Hepatic stellate cell (primary cell): ENCODE results near the gene DCAF8L1.
"Not testable (repeated sequence)": the region's sequence is repeated elsewhere in the genome, so short reads cannot be mapped to it uniquely, and the experiment has no call there.

Source experiments
- DNase-seq: peaks from one replicate; pipeline ENCODE4 v3.0.0; 2011; ENCODE audit warnings: low spot score

The DCAF8L1 gene

DNA sequence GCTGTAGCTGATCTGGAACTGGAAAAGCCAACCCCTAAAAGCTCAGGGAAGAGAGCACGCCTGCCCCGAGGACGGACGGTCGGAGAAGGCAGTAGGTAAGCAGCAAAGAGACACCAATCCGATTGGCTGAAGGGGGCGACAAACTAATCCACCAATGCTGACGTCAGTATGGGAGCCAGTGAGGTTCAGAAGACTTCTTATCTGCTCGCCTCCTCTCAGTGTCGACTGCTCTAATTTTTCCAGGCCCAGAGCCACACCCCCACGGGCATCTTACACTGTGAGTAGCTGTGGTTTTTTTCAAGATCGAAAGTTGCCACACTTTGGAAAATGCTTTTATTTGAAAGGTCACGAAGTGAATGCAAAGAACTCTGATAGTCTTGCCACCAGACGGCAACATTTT, at the start of gene DCAF8L1:
TSS of gene DCAF8L1 (minus strand) at position 101 of the 400 bp plus-strand sequence. CDS start 115 bp downstream, outside the sequence.
- no peak for DNase-seq

- DNase-seq: no peak
Observed at GRCh38 chrX:28022371-28022770, 41.1 kb upstream of the DCAF8L1 start.

DNA sequence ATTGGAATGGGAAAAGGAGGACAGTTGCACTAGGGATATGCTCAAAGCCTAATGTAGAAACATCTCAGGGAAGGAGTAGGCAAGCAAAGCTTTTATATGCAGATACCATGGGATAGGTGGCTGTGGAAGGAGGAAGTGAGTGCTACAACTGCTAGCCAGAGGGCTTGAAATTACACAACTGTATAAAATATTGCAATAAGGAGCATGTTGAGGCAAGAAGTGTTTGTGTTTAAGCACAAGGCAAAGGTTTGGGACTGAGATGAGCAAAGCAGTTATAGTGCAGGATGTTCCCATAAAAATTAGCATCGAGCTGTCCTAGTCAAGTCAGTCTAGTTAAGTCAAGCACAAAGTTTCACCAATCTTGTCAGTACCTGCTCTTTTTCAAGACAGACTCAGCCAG, 35.6 kb upstream of the DCAF8L1 start:
- no peak for DNase-seq

DNA sequence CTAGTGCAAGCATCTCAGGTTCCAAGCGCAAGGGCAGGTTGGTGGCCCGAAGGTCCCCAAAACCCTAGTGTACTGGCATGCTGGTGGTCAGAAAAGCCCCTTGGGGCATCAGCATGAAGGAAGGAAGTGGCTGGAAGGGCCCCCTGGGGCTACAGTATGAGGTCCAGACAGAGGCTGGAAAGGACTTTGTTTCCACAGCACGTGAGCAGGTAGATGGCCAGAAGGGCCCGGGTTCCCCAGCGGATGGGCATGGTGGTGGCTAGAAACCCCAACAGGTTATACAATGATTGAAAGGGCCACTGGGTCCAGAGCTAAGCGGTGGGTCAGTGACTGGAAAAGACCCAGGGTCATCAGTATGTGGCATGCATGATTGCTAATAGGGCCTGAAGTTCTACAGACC, 34.7 kb upstream of the DCAF8L1 start:
- DNase-seq: no peak

DNA sequence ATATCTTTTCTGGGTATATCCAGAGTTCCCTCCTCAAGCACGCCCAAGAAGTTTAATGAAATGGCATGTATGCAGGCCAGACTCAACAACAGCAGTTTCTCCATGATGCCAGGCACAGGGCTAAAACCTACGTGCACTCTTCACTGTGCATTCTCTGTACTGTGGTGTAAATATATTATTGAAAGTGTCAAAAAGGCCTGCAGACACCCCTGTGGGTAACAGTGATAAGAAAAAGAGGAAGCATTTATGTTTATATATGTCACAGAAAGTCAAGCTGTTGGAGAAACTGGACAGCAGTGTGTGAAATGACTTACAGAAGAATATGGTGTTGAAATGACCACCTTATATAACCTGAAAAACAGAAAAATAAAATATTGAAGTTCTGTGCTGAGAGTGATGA, 29.6 kb upstream of the DCAF8L1 start:
- no peak for DNase-seq

- no peak for DNase-seq
Observed at GRCh38 chrX:27998666-27999065, 17.4 kb upstream of the DCAF8L1 start.

GRCh38 chrX:27997622-27998021, 16.4 kb upstream of the DCAF8L1 start:
- DNase-seq: no peak

DNA sequence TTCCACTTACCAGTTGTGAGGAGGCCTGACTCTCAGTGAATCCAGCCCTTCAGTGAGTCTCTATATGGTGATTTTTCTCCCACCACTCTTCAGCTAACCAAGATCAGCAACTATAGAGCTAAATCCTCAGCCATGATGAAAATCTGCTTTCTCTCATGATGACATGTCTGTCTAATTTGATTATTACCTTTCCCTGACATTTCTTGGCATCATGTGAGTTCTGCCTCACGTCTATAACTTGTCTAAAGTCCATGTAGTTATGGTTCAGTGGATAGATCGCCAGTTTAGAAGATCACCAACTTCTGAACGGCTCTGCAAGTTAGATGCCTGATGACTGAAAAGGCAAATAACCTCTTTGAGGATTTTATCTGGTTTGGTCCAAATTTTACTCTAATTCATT, 14.9 kb upstream of the DCAF8L1 start:
- no peak for DNase-seq

DNA sequence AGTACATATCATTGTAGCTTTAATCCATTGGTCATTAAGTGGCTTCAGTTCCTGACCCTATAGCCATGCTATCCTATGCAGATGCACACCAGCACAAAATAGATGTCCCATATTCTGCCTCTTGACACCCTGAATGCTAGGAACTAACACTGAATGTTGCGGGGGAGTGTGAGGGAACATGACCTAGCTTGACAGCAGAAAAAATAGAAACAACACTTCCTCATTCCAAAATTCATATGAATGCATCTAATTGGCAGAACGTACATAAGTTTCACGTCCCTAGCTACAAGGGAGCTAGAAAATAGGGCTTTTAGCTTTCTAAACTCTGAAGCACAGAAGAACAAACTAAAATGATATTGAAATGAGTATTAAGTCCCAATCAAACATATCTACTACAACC, 14.4 kb upstream of the DCAF8L1 start:
- no peak for DNase-seq

DNA sequence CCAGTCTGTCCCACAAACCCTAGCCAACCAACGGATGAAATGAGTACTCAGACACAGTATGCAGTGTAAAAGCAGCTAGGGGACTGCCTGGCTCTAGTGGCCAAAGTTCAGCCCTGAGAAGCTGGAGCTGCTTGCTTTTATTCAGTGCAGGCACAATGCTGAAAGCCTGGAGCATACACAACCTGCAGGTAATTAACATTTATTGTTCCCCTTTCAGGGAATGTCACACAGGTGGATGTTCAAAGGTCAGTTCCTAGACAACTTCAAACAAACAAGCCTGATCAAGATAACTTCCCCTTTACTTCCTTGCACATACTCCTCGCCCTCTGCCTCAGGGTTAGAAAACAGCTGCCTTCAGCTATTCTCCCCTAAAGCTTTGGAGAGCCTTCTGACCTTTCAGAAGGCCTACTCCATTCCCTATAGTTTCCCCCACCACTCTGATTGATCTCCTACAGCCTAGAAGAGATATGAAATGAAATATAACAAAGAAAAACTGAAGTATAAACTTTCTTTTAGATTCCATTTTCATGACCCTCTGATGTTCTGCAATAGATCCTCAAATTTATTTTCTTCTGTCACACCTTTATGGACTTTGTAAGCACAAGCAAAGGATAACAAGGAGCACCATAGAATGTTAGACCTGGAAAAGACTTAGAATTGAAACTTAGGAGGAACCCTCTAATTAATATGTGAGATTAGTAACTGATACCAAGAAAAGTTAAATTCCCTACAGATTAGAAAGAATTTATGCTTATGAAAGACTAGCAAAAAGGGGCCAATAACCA, 6.8 kb upstream of the DCAF8L1 start:
- DNase-seq: no peak

DNA sequence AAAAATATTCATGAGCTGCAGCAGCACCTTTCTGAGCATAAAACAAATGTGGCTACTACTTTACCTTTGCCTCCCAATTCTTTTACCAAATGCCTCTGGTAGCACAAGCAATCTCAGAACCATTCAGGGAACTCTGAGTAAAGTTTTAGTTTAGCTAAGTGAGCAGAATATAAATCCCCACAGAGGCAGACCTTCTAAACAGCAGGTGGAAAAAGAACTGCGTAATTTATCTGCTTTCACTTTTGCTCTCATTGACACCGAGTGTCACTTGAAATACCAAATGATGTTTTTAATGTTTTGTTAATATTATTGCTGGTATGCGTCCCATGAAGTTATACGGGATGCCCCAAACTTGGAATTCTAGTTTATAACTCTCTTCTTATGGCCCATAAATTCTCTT, 4.3 kb downstream of the DCAF8L1 start:
- not testable (repeated sequence) for DNase-seq

DNA sequence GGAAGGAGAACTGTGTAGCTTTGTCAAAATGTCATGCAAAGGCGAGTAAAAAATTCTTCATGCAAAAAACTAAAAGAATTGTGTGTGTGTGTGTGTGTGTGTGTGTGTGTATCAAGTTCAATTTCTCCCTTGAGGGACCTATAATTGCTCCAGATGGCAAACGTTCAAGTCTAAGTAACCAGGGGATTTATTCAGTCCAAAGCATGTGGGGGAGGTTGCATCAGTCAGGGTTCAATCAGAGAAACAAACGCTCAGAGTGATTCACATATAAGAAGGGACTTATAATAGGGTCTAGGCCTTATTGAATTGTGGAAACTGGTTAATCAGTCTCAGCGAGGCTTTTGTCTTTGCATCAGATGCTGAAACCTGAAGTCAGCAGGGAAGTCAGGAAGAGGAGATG, 5.0 kb downstream of the DCAF8L1 start:
- no peak for DNase-seq

DNA sequence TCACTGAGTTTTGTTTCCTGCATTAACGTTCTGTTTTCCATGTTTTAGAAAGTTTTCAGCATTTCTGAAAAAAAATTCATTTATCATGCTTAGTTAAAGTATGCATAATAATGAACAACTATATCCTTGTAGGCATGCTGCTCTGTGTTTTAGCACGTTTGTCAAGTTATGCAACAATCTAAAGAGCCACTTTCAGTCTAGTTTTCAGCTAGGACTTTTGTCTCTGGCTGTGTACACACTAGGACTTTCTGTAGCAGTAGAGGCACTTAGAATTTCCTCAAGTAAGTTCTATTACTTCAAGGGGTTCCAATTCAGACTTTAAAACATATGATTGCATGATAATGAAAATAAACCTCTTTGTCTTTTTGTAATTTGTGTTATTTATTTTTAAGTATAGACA, 12.4 kb downstream of the DCAF8L1 start:
- DNase-seq: no peak

DNA sequence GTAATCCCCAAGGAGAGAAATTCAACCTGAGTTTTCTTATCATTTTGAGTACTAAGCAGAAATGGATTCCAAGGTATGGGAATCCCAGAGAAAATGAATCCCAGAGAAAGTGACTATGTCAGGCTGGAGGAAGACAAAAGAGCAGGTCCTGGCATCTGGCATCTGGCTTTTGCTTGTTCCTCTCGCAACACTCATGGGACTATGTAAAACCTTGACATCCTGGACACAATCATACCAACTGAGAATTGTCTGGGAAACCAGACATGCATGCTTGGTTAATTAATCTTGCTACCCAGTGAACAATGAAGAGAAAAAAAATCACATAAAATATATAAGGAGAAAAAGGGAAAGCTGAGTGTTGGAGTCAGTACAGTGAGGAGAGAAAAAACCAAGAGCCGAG, 12.9 kb downstream of the DCAF8L1 start:
- no peak for DNase-seq

DNA sequence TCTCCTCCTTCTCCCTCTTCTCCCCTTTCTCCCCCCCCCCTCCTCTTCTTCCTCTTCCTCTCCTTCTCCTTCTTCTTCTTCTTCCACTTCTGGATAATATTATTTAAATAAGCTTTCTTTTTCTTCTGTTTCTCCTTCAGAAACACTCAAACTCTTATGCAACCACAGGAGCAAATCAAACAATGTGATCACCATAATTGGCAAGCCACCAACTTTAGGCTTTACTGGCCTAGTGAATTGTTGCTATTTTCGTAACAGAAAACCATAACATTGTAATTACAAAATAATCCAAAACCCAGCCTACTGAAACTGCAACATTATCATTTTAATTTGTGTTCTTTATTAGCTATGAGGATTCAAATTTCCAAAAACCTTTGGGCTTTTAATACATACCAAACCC, 14.3 kb downstream of the DCAF8L1 start:
- DNase-seq: peak; percentile 0

DNA sequence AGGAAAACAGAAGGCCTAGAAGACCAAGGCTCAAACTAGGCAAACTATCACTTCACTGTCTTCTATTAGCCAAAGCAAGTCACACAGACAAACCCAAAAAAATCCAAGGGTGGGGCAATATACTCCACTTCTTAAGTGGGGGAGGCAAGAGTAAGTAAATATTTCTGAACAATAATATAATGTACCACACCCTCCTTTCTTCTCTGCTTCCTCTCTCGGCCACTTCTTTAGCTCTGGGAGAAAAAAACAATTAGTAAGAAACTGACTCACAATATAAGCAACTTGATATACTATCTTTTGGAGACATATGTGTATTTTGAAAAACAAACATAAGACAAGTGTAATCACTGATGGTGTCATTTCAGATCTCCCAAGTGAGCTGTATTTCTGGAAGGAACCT, 14.8 kb downstream of the DCAF8L1 start:
- no peak for DNase-seq

DNA sequence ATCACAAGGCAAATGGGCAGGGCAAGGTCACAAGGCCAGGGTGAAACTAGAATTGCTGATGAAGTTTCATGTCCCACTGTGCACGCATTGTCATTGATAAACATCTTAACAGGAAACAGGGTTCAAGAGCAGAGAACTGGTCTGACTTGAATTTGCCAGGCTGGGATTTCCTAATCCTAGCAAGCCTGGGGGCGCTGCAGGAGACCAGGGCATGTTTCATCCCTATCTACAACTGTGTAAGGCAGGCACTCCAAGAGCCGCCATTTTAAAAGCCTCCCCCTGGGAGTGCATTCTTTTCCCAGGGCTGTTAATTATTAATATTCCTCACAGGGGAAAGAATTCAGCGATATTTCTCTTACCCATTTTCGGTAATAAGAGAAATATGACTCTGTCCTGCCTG, 15.9 kb downstream of the DCAF8L1 start:
- not testable (repeated sequence) for DNase-seq

GRCh38 chrX:27964432-27964831, 16.8 kb downstream of the DCAF8L1 start:
- no peak for DNase-seq

GRCh38 chrX:27960410-27960809, 20.8 kb downstream of the DCAF8L1 start:
- not testable (repeated sequence) for DNase-seq

- no peak for DNase-seq
Observed at GRCh38 chrX:27953171-27953570, 28.1 kb downstream of the DCAF8L1 start.

GRCh38 chrX:27933361-27933760, 47.9 kb downstream of the DCAF8L1 start:
- DNase-seq: no peak
